GM19468 (cell line): Measurements from ENCODE around the gene WDR48.

Experiments
- ATAC-seq: cut with Tn5 transposase; IDR thresholded peaks from one replicate; pipeline ENCODE4 v1.9.1; 2021; ENCODE audit warnings: mild to moderate bottlenecking, moderate library complexity, moderate number of reproducible peaks; ENCODE audit not compliant: unreplicated experiment; ENCODE audit errors: extremely low read depth

The WDR48 gene

DNA sequence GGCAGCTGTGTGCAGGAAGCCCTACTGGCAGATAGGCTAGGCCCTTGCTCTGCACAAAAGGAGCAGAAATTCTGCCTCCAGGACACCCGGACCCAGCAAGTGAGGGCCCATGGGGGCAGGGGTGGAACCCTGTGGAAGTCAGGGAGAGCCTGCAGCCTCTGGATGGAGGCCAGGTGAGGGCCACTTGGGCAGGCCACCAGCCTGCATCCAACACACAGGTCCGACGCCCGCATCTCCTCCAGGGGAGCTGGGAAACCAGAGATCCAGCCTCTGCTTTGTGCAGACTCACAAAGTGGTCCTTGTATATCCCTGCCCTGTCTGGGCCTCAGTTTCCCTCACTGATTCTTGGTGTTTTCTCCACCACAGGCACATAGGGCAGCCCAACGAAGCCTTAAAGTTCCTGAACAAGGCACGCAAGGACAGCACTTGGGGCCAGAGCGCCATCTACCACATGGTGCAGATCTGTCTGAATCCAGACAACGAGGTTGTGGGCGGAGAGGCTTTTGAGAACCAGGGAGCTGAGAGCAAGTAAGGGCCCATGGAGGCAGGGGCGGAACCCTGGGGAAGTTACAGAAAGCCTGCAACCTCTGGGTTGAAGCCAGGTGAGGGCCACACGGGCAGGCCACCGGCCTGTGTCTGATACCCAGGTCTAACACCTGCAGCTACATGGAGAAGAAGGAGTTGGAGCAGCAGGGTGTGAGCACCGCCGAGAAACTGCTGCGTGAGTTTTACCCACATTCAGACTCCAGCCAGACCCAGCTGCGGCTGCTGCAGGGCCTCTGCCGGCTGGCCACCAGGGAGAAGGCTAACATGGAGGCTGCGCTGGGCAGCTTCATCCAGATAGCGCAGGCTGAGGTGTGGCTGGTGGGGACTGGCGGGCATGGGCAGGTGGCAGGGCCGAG, 85.0 kb downstream of the WDR48 start:
- no peak for ATAC-seq

DNA sequence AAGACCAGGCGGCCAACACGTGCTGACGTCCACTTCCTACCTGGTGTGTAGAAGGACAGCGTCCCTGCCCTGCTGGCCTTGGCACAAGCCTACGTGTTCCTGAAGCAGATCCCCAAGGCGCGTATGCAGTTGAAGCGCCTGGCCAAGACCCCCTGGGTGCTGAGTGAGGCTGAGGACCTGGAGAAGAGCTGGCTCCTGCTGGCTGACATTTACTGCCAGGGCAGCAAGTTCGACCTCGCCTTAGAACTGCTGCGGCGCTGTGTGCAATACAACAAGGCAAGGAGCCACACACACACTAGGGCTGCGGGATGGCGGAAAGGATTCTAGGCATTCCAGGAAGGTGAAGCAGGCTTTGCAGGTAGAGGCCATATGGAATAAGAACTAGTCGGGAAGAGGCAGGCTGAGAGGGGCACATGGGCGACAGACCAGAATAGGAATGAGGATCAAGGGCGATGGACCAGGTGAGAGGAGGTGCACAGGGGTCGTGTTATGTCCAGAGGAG, 85.7 kb downstream of the WDR48 start:
- ATAC-seq, result no peak

- ATAC-seq, result no peak
These were observed 86.4 kb downstream of the WDR48 start for GRCh38 chr3:39137991-39138803.

DNA sequence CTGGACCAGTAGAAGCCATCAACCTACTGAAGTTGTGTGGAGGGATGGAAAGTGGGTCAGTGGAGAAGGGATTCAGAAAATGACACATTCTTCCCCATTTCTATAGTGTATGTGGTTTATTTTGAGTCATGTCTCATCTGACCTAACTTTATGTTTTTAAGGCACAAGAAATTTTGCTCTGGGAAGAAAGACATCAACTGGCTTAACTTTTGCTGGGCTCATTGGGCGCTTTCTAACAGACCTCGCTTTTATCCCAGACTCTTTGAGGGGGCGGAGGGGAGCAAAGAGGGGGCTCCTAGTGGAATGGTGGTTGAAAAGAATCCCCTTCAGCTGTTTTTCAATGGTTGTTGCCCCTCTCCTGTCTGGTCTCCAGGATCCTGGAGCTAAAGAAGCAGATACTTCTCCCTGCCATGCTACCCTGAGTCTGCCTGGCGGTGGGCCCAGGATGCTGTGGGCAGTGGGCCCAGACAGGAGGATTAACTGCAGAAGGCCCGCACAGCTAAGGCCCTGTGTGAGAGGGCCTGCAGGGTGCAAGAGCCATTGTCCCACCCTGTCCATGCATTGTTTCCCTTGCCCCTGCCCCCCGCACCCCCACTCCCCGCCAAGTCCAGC, 87.1 kb downstream of the WDR48 start:
- no peak for ATAC-seq

DNA sequence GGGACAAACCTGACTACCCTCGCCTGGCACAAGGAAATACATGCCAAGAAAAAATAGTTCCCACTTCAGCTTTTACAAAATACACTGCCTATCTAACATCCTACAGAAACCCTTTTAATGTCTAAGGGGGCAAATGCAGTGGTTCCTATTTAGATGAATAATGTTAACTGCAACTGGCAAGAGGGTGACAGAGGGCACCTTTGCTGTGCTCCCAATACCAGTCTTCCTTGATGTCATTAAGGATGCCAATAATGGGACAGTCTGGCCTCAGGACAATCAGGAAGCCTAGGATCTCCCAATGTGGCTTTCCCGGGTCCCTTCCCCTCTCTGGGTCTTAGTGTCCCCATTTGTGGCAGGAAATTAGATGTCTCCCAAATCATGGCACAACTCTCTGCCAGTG, 87.6 kb downstream of the WDR48 start:
- ATAC-seq, result no peak

DNA sequence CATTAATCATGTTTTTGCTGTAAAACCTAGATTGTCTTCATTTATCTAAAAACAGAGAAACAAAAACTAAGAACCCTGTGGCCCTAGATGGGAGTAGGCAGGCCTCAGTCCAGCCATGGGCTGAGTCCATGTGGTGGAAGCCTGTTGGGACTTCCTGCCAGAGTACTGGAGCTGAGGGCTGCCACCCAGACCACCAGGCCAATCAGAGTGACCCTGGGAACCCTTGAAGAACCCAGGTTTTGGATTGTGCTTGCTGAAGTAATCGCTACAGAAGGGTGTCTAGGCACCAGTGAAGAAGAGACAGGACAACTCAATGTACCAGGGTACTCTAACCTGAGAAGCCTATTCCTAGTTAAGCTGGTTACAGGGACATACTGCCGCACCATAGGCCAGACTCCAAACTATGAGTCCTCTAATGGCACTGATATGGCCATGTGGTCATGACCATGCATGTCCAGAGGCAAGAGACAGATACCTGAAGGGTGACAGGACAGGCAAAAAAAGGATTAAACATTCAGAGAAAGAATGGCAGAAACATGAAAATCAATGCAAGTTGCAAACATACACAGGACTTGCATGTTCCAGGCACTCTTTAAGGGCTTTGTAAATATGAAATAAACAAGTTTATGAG, 88.6 kb downstream of the WDR48 start:
- no peak for ATAC-seq

GRCh38 chr3:39141171-39141995, 89.6 kb downstream of the WDR48 start:
- ATAC-seq, result no peak

DNA sequence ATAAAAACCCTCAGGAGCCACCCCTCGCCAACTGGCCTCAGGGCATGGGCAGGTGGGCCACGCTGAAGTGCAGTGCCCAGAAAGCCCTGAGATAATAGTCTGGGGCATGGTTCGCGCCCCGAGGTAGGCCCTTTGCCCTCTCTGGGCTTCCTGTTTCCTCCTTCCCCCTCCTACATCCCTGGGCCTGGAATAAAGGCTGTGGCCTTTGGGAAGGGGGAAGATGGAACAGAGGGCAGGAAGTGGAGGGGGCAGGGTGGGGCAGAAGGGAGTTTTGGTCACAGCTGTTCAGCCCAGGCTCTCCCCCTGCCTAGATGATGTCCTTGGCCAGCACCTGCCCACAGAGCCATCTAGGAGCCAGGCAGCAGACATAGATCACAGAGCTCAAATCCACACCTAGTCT, 90.3 kb downstream of the WDR48 start:
- ATAC-seq, result no peak

- no peak for ATAC-seq
These were observed 91.5 kb downstream of the WDR48 start for GRCh38 chr3:39143051-39143885.

DNA sequence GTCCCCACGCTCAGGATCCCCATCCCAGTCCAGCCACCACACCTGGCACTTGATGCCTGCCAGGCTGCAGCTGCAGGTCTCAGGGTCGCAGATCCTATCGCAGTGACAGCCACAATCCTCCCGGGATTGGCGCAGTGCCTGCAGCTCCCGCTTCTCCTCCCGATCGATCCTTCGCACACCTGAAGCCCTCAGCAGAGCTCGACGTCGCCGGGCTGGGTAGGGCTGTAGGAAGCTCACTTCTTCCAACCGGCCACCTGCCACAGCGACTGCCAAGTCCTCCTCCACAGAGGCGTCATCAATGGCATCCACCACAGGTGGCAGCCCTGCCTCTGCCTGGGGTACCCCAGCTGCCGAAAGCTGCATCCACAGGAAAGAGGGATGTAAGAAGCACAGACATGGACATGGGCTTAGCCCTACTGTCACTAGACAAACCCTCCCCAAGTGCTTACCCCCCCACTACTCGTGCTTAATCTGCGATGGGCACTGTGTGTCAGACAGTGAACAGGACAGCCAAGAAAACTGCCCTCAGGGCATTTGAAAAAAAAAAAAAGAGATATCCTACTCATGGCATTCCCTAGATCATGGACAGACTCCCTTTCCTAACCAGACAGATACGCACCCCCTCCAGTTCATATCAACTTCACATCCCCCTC, 92.4 kb downstream of the WDR48 start:
- ATAC-seq, result no peak

DNA sequence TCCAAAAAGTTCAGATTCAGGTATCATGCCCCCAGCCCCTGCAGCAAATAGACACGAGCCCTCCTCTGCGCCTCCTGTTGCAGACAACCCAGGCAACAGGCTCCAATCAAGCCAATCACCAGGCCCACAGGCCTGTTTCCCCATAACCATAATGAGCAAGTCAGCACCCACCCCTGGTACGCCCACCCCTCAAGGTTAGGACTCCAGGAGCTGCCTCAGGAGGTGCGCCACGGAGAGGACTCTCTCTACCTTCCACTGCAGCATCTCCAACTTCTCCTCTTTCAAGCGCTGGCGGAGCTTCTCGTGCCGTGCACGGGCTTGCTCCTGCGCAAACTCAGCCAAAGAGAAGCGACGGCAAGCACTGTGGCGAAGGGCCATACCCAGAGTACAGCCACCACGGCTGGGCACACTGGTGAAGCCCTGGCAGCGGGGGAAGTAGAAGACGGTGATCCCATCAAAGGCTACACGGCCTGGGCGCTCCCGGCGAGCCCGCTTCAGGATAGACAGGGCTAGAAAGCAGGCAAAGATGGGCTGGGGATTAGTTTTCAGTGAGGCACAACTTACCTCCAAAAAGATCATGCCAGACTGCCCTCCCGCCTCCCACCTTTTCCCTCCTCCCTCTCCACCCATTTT, 93.0 kb downstream of the WDR48 start:
- no peak for ATAC-seq

DNA sequence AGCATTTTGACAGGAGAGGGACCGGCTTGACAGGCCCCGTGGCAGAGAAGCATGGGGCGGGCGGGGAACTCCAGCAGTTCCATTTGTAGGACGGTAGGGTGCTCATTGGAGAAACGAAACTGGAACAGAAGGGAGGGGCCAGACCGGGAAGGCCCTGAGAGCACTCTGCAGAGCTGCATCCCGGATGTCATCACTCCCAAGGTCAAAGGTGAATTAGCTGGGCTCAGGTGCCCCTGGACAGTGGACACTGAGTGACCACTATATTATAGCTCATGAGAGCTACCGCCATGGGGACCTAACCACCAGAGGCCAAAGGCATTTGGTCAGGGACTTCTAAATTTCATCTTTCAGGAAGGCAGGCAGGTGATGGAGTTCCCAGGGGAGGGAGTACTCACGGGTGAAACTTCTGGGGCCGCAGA, 94.3 kb downstream of the WDR48 start:
- no peak for ATAC-seq
